KMS-11 (cell line): ENCODE measurements around the gene PKD1.

Source experiments
- H2AFZ ChIP-seq: fragments of 200-600 bp; sonication (generic); 2 replicates; pipeline ENCODE4 v1.6.1; 2016; ENCODE audit warnings: antibody characterized with exemption, mixed run types, low read depth
- H3K27ac ChIP-seq: fragments of 200-600 bp; sonication (generic); 2 replicates; pipeline ENCODE4 v1.6.1; 2016; ENCODE audit warnings: mild to moderate bottlenecking, mixed run types
- H3K27me3 ChIP-seq: fragments of 200-600 bp; sonication (generic); 2 replicates; pipeline ENCODE4 v1.6.1; 2017; ENCODE audit warnings: mild to moderate bottlenecking, low read depth, mixed run types, moderate library complexity; ENCODE audit not compliant: insufficient read depth
- H3K36me3 ChIP-seq: fragments of 200-600 bp; sonication (generic); 2 replicates; pipeline ENCODE4 v1.6.1; 2017; ENCODE audit warnings: mild to moderate bottlenecking, mixed run types; ENCODE audit not compliant: insufficient read depth
- H3K4me1 ChIP-seq: fragments of 200-600 bp; sonication (generic); 2 replicates; pipeline ENCODE4 v1.6.1; 2016; ENCODE audit warnings: mild to moderate bottlenecking, low read depth, mixed run types; ENCODE audit not compliant: poor library complexity, severe bottlenecking
- H3K4me2 ChIP-seq: fragments of 200-600 bp; sonication (generic); 2 replicates; pipeline ENCODE4 v1.7.0; 2016; ENCODE audit warnings: mild to moderate bottlenecking, mixed run types
- H3K4me3 ChIP-seq: fragments of 200-600 bp; sonication (generic); IDR thresholded peaks from 2 replicates; pipeline ENCODE4 v1.6.1; 2017; ENCODE audit warnings: low read depth, low read length, mixed read lengths; ENCODE audit not compliant: insufficient read depth
- H3K79me2 ChIP-seq: fragments of 200-600 bp; sonication (generic); 2 replicates; pipeline ENCODE4 v1.6.1; 2016; ENCODE audit warnings: low read depth, mixed run types; ENCODE audit not compliant: insufficient read depth
- H3K9ac ChIP-seq: fragments of 200-600 bp; sonication (generic); 2 replicates; pipeline ENCODE4 v1.6.1; 2016; ENCODE audit warnings: mild to moderate bottlenecking, mixed run types
- H4K20me1 ChIP-seq: fragments of 200-600 bp; sonication (generic); 2 replicates; pipeline ENCODE4 v1.6.1; 2016; ENCODE audit warnings: mild to moderate bottlenecking, mixed run types; ENCODE audit not compliant: insufficient read depth
- CTCF ChIP-seq: fragments of 200-600 bp; sonication (generic); conservative IDR thresholded peaks from 2 replicates; pipeline ENCODE4 v1.6.1; 2017; ENCODE audit warnings: low read depth, mild to moderate bottlenecking, antibody characterized with exemption, low read length, moderate library complexity, mixed read lengths

PKD1 gene

DNA sequence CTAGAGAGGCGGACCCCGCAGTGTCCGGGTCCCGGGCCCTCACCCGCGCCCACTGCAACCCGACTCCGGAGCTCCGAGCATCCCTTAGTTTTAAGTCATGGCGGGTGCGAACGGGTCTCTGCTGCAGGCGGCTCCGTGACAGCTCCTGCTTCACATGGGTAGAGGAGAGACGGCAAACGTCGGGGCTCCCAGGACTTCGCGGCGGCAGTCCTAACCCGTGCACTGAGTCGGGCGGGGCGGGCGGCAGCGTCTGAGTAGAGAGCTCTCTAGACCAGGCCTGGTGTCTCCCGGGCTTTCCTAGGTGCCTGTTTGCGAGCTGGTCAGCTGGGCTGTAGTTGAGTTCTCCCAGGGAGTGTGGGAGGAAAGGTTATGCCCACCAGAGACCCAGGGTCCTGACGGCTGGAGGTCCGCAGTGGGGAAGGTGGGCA, 87.6 kb downstream of the PKD1 start:
- Histone ChIP-seq H3K27ac (no peak overlapping the region), H3K4me3 (peak overlapping the region; percentile 43), H3K27me3 (no peaks in the 10 kb centered on the region), H4K20me1 (no peaks in the 10 kb centered on the region), H3K79me2 (peaks cover 18% of the 10 kb centered on the region; the same call in 1 of the 2 replicates), H3K4me1 (peaks cover 32% of the 10 kb centered on the region), H2AFZ (peak overlapping the region; percentile 81), H3K9ac (peak overlapping the region; percentile 61; the same call in 1 of the 2 replicates), H3K36me3 (peaks cover 4% of the 10 kb centered on the region; the same call in 1 of the 2 replicates), H3K4me2 (peak overlapping the region; percentile 71)
- TF ChIP-seq CTCF, result no peak

DNA sequence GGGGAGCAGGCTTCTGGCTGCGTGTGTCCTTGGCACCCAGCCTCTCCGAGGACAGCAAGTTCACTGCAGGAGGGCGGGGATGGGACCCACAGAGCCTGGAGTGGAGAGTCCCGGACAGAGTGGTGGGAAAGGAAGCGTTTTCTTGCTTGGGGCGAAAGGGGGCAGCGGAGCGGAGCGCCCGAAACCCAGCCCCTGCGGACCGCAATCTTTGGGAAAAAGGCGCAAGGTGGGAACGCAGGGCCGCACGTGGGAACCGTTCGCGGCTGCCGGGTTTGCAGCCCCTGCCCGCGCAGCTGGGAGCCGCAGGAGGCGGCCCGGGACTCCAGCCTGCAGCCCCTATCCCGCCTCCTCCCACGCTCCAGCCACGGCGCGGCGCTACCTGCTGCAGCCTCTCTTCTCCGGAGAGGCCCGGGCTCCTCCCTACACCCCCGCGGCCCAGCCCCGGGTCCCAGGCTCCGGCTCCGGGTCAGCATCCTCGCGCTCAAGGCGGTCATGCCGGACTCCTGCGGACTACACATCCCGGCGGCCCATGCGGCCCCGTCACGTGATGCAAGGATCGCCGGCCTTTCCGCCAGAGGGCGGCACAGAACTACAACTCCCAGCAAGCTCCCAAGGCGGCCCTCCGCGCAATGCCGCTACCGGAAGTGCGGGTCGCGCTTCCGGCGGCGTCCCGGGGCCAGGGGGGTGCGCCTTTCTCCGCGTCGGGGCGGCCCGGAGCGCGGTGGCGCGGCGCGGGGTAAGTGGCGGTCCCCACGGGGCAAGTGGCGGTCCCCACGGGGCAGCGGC, 88.2 kb downstream of the PKD1 start, which contains the start of the genes NTHL1 and TSC2:
NTHL1 (minus strand) TSS at position 505 of the 786 bp plus-strand sequence; CDS start at position 494, 11 bp downstream.
TSC2 (plus strand) TSS at position 656 of the 786 bp plus-strand sequence. CDS start 631 bp downstream, outside the sequence.
- H3K4me2 ChIP-seq, result peak within 1 kb of the TSS; percentile 78
- H3K4me3 ChIP-seq, result peak within 1 kb of the TSS; percentile 49
- peaks cover 18% of the 10 kb centered on the region; the same call in 1 of the 2 replicates for H3K79me2 ChIP-seq
- H3K4me1 ChIP-seq, result peaks cover 35% of the 10 kb centered on the region
- H3K27me3 ChIP-seq, result no peaks in the 10 kb centered on the region
- H4K20me1 ChIP-seq, result no peaks in the 10 kb centered on the region
- TF ChIP-seq CTCF, result peak; percentile 55
- peaks cover 4% of the 10 kb centered on the region; the same call in 1 of the 2 replicates for H3K36me3 ChIP-seq
- H2AFZ ChIP-seq, result peak within 1 kb of the TSS; percentile 81
- peak within 1 kb of the TSS; percentile 4; the same call in 1 of the 2 replicates for H3K27ac ChIP-seq
- peak within 1 kb of the TSS; percentile 61 for H3K9ac ChIP-seq

DNA sequence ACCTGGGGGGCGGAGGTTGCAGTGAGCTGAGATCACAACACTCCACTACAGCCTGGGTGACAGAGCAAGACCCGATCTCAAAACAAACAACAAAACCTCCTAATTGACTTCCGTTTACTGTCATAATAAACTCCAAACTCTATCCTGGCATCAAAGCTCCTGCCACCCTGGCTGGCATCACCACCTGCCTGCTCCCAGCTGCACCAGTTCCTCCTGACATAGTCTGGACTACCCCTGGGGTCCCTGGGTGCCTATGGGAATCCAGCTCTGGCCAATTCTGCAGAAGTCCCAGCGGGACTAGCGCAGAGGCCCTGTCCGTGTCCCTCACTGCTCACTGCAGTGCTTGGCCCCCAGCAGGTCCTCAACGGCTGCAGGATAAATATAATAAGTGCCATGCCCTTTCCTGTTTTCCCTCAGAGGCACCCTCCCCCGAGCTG, 88.8 kb downstream of the PKD1 start:
- peaks cover 4% of the 10 kb centered on the region; the same call in 1 of the 2 replicates for H3K36me3 ChIP-seq
- H3K4me3 ChIP-seq, result peak overlapping the region; percentile 49
- H3K27me3 ChIP-seq, result no peaks in the 10 kb centered on the region
- peak overlapping the region; percentile 78 for H3K4me2 ChIP-seq
- peak overlapping the region; percentile 61 for H3K9ac ChIP-seq
- TF ChIP-seq CTCF, result no peak
- H3K4me1 ChIP-seq, result peaks cover 35% of the 10 kb centered on the region
- H3K79me2 ChIP-seq, result peaks cover 18% of the 10 kb centered on the region; the same call in 1 of the 2 replicates
- H2AFZ ChIP-seq, result peak overlapping the region; percentile 81; the same call in 1 of the 2 replicates
- no peaks in the 10 kb centered on the region for H4K20me1 ChIP-seq
- H3K27ac ChIP-seq, result peak overlapping the region; percentile 4; the same call in 1 of the 2 replicates

GRCh38 chr16:2045965-2046892, 89.5 kb downstream of the PKD1 start:
- Histone ChIP-seq H3K79me2 (peaks cover 18% of the 10 kb centered on the region; the same call in 1 of the 2 replicates), H3K4me3 (no peak overlapping the region), H3K36me3 (peaks cover 4% of the 10 kb centered on the region; the same call in 1 of the 2 replicates), H4K20me1 (no peaks in the 10 kb centered on the region), H3K9ac (peak overlapping the region; percentile 61; the same call in 1 of the 2 replicates), H3K4me2 (peak overlapping the region; percentile 78), H3K4me1 (peaks cover 35% of the 10 kb centered on the region), H2AFZ (no peak overlapping the region), H3K27ac (no peak overlapping the region), H3K27me3 (no peaks in the 10 kb centered on the region)
- TF ChIP-seq CTCF, result no peak
